ENCODE results near the gene MFSD1.
"Not testable (repeated sequence)": the region's sequence is repeated elsewhere in the genome, so short reads cannot be mapped to it uniquely, and the experiment has no call there.

MFSD1 gene

DNA sequence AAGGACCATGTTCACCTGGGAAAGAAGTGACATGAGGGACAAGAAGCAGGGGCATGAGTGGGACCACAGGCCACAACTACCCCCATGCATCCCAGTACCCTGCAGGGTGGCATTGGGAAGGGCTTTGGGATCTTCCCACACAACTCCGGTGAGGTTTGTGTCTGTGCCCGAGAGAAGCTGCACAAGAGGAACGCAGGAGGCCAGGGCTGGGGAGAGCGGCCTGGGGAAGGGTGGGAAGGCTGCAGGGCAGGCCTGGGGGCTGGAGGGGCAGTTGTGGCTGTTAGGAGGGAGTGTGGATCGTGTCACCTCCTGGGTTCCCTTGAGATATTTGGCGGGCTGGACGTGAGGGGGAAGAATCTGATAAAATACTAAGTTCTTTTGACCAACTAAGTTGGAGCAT, 25.3 kb upstream of the MFSD1 start:
- DNase-seq = no peak

DNA sequence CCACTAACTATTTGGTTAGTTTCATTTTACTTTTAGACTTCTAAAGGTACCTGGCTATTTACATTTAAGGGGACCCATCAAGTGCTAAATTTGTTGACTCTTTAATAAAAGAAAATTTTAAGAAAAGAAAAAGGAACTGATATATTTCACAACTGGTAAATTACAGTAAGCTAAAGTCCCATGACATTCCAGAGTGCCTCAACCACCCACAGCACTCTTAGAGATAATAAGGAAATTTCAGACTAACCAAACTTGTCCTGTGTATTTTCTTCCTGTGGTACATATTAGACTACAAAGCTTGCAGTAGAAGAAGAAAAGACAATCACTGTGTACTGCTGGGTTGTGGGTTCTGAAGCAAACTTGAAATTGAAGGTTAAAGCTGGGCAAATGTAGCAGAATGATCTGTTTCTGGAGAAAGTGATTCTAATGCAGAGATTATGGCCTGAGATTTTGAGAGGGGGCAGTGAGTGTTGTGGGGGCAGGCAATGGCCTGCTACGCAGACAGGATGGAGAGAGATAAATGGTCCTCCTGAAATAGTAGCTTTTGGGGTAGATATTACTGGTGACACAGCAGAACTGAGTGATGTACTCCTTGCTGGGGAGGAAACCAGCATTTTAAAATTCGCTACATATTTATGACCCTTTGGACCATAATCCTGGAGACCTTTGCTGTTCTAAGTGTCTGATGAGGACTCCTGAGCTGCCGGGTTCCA, 24.5 kb upstream of the MFSD1 start:
- DNase-seq = no peak

- DNase-seq = no peak
Observed at GRCh38 chr3:158780766-158781165, 21.1 kb upstream of the MFSD1 start.

DNA sequence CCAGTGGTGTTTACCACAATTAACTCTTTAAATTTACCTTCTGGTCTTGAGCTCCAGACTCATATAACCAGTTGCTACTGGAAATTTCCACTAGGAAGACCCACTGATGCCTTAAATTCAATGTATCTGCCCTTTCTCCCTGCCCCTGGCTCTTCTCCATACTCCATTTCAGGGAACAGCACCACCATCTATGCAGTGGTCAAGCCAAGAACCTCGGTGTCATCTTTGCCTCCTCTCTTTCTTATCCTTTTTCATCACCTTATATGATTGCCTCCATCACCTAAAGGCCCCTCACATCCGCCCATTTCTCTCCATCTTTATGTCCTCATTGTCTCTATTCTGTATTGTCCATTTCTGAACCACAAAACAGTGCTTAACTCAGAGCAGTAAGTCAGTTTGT, 20.7 kb upstream of the MFSD1 start:
- no peak for DNase-seq

GRCh38 chr3:158781849-158782248, 20.0 kb upstream of the MFSD1 start:
- DNase-seq = no peak

GRCh38 chr3:158782283-158782989, 19.4 kb upstream of the MFSD1 start:
- DNase-seq = no peak

DNA sequence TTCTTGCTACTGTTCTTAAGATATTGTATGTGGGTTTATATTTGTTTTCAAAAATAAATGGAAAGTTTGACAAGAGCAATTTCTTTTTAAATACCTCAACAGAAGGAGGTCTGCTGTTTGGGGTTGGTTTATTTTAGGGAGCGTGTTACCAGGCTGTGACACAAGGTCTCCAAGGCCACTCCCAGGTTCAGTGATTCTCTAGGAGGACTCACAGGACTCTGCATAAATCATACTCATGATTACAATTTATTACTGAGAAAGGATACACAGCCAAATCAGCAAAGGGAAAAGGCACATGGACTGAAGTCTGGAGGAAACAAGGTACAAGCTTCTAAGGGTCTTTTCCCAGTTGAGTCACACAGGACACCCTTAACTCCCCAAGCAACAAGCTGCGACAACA, 18.8 kb upstream of the MFSD1 start:
- DNase-seq = no peak

- no peak for DNase-seq
Observed at GRCh38 chr3:158785972-158786371, 15.9 kb upstream of the MFSD1 start.

- no peak for DNase-seq
Observed at GRCh38 chr3:158788446-158788845, 13.4 kb upstream of the MFSD1 start.

DNA sequence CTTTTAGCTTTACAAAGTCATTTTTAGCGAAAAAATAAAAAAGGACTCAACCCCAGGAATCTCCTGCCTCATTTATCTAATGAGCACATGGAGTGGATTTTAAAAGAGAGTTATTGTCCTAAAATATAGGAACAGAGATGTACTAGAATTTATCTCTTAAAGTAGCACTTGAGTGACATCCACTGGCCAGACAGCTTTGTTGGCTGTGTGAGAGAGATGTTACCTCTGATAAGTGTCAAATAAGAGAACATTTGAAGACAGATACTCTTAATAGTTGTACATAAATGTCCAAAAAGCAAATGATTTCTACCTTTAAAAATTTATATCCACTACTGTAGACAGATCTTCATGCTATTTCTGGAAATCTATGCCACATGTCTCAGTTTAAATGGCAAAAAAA, 12.3 kb upstream of the MFSD1 start:
- peak; percentile 38 for DNase-seq

- DNase-seq = peak; percentile 77
Observed at GRCh38 chr3:158790901-158791589, 10.8 kb upstream of the MFSD1 start.

DNA sequence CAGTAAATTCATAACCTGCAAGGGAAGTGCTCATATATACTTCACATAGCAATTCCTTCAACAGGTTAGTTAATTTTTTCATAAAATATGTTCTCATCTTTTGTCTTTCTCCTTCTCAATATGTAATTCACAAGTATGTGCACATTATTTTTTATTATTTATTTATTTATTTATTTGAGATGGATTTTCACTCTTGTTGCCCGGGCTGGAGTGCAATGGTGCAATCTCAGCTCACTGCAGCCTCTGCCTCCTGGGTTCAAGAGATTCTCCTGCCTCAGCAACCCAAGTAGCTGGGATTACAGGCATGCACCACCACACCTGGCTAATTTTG, 10.3 kb upstream of the MFSD1 start:
- DNase-seq = not testable (repeated sequence)

DNA sequence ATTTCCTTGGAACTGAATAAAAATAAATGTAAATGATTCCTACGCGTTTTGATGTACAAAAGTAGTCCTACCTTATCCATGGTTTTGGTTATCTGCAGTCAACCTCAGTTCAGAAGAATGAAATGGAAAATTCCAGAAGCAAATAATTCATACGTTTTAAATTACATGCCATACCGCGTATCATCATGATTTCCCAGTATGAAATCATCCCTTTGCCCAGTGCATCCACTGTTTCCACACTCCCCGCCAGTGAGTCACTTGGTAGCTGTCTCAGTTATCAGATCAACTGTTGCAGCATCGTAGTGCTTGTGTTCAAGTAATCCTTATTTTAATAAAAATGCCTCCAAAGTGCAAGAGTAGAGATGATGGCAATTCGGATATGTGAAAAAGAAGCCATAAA, 9.1 kb upstream of the MFSD1 start:
- DNase-seq = no peak

- DNase-seq = no peak
Observed at GRCh38 chr3:158794206-158794605, 7.6 kb upstream of the MFSD1 start.

DNA sequence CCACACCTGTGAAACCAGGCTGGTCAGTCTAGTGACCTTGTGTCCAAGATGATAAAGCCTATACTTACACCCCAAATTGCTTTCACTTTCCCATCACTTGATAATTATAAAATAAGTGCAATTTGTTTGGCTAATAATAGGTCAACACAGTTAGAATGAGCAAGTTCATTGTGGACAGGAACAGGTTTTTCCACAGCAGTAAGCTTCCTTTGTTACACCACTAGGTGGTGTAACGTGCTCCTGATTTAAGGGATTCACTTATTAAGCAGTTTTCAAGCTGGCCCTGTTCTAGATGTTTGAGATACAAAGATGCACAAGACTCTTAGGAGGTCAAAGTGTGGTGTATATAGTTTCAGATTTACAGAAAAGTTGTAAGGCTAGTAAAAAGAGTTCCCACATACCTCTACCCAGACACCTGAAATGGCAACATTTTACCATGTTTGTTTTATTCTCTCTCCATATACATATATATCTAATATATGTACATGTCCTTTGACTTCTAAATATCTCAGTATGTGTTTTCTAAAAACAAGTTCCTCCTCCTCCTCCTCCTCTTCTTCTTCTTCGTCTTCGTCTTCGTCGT, 6.8 kb upstream of the MFSD1 start:
- peak; percentile 7 for DNase-seq

DNA sequence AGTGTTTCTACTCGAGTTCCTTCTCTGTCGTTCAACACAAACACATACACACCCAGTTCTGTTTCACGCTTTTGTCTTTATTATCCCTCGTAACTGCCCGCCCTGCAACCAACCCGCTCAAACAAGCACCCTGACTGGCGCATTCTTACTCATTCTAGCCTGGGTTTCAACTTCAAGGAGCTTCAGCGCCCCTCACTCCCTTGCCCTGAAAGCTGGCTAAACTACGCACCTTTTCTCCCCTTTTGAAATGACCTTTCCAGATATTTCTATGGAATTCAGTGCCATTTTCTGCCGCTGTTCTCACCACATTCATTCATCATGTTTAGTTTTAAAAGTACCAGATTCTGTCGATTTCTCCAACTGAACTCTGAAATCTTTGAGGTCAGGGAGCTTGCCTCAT, 653 bp upstream of the MFSD1 start:
- DNase-seq = no peak

- DNase-seq = no peak
Observed at GRCh38 chr3:158802409-158803268, 785 bp downstream of the MFSD1 start.

- no peak for DNase-seq
Observed at GRCh38 chr3:158804441-158804840, 2.6 kb downstream of the MFSD1 start.

GRCh38 chr3:158808697-158809096, 6.8 kb downstream of the MFSD1 start:
- no peak for DNase-seq

DNA sequence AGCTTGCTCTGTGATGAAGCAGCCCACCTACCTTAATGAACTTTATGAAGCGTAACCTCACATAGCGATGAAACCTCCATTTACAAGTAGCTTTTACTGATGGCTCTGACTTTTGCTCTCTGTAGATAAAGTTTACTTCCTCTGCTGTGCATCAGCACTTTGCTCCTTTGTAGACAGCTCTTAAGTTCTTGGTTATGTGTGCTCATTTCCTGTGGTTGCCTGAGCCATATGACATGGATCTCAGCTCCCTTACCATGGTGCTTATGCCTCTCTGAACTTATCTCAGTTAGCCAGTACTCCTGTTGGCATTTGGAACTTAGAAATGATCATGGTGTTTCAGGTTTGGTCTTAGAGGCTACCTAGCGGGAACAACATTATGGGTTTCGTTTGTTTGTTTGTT, 7.8 kb downstream of the MFSD1 start:
- DNase-seq = no peak

DNA sequence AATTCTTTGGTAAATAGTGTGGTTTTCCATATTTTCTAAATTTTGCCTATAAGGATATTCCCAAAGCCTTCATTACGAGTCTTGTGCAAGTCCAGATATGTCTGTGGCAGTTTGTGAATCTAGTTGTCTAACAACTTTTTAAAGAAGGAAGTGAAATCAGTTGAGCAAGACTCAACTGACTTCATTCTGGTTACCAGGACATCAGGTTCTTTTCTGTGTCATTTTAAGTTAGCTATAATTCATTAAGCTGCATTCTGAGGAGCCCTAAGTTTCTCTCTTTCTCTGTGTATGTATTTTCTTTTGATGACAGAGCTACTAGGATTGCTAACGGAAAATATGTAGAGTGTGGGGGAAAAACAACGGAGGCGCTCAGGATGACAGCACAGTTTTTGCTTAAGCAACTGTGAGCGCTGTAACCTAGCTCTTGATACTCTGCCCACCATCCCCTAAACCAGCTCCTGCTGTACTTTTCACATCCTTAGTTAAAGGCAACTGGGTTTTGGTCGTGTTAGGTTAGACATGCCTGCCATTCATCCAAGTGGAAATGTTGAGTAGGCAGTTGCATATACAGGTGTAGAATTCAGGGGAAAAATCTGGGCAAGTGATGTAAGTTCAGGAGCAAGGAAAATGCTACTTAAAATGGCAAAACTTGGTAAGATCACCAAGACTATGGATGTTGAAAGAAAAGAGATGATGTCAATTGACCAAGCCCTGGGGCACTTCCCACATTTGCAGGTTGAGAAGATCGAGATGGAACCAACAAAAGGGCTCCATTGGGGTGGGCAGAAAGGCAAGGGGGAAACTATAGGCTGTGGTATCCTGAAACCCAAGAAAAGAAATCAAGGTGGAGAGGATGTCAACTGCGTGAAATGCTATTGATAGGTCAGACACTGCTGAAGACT, 9.2 kb downstream of the MFSD1 start:
- DNase-seq = no peak

DNA sequence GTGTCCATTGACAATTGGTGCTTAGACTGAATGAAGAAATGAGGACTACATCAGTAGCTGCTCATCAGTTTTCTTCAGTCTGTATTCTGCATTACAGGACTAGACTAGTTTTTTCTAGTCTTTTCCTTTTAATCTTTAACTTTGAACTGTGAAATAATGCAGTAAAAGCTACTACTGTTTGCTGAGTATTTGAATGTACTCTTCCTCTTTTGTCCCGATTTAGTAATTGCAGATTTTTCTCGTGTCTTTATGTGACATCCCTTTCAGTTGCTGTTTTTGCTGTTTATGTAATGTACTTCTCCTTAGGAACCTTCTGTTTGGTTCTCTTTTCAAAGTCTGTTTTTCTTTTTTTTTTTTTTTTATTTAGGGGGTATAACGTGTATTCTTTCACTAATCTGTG, 17.4 kb downstream of the MFSD1 start:
- no peak for DNase-seq
